Neural cell (in vitro differentiated cells): ENCODE results near the gene LHX2. TPM values are rescaled to one million over a fixed set of nuclear protein-coding genes. Genes with fewer than 3 reads are reported as not detected.

Experiments used
- H2AFZ ChIP-seq: fragments of 200-600, 300-800 bp; sonication (generic), shearing (Covaris generic); 2 replicates; pipeline ENCODE4 v1.6.0; 2014; ENCODE audit warnings: low read depth, mild to moderate bottlenecking, antibody characterized with exemption, low read length, moderate library complexity
- H3F3A ChIP-seq: fragments of 200-600 bp; shearing (Covaris generic); 2 replicates; pipeline ENCODE4 v1.6.1; 2016; ENCODE audit warnings: mild to moderate bottlenecking, moderate library complexity, mixed read lengths, antibody characterized with exemption, low read length; ENCODE audit not compliant: insufficient read depth, poor library complexity, severe bottlenecking
- H3K27ac ChIP-seq: fragments of 200-600, 300-800 bp; sonication (generic), shearing (Covaris generic); 2 replicates; pipeline ENCODE4 v1.5.1; 2014; ENCODE audit warnings: mild to moderate bottlenecking, low read length, moderate library complexity
- H3K27me3 ChIP-seq: fragments of 300-800, 200-600 bp; sonication (generic), shearing (Covaris generic); 2 replicates; pipeline ENCODE4 v1.6.0; 2014; ENCODE audit warnings: mild to moderate bottlenecking, low read depth, low read length, moderate library complexity; ENCODE audit not compliant: insufficient read depth
- H3K36me3 ChIP-seq: fragments of 300-800, 200-600 bp; sonication (generic), shearing (Covaris generic); 2 replicates; pipeline ENCODE4 v1.5.1; 2014; ENCODE audit warnings: mild to moderate bottlenecking, antibody characterized with exemption, low read length, moderate library complexity; ENCODE audit not compliant: insufficient read depth
- H3K4me2 ChIP-seq: fragments of 300-800, 200-600 bp; sonication (generic), shearing (Covaris generic); 2 replicates; pipeline ENCODE4 v1.6.0; 2014; ENCODE audit warnings: mild to moderate bottlenecking, low read length
- H3K4me3 ChIP-seq: fragments of 300-800, 200-600 bp; sonication (generic), shearing (Covaris generic); 2 replicates; pipeline ENCODE4 v1.5.1; 2014; ENCODE audit warnings: mild to moderate bottlenecking, low read length, moderate library complexity
- H3K79me2 ChIP-seq: fragments of 200-600 bp; shearing (Covaris generic); replicated peaks from 2 replicates; pipeline ENCODE4 v1.6.0; 2014; ENCODE audit warnings: mild to moderate bottlenecking, low read length, moderate library complexity; ENCODE audit not compliant: insufficient read depth
- H3K9ac ChIP-seq: fragments of 300-800, 200-600 bp; sonication (generic), shearing (Covaris generic); 2 replicates; pipeline ENCODE4 v1.6.1; 2016; ENCODE audit warnings: mild to moderate bottlenecking, low read length, mixed read lengths
- H3K9me2 ChIP-seq: fragments of 200-600 bp; shearing (Covaris generic); 2 replicates; pipeline ENCODE4 v1.6.1; 2016; ENCODE audit warnings: mild to moderate bottlenecking, low read length, mixed read lengths; ENCODE audit not compliant: insufficient read depth
- H3K9me3 ChIP-seq: fragments of 200-600, 300-800 bp; sonication (generic), shearing (Covaris generic); 2 replicates; pipeline ENCODE4 v1.6.1; 2016; ENCODE audit warnings: mild to moderate bottlenecking, mixed run types, low read length, moderate library complexity, mixed read lengths
- H4K20me1 ChIP-seq: fragments of 200-600 bp; shearing (Covaris generic); 2 replicates; pipeline ENCODE4 v1.6.1; 2016; ENCODE audit warnings: mild to moderate bottlenecking, mixed run types; ENCODE audit not compliant: insufficient read depth
- EP300 ChIP-seq: fragments of 450-650 bp; conservative IDR thresholded peaks from 2 replicates; pipeline ENCODE4 v1.6.1; 2014; ENCODE audit warnings: antibody characterized with exemption, mild to moderate bottlenecking, moderate library complexity; ENCODE audit not compliant: poor library complexity, severe bottlenecking
- EZH2 ChIP-seq: fragments of 200-600, 300-800 bp; shearing (Covaris generic), sonication (generic); IDR thresholded peaks from 2 replicates; pipeline ENCODE4 v1.6.1; 2014; ENCODE audit warnings: antibody characterized with exemption, low read length, borderline replicate concordance, mild to moderate bottlenecking; ENCODE audit not compliant: insufficient read depth, poor library complexity, severe bottlenecking
- MXI1 ChIP-seq: fragments of 450-650 bp; conservative IDR thresholded peaks from 2 replicates; pipeline ENCODE4 v1.6.1; 2014; ENCODE audit warnings: antibody characterized with exemption, mild to moderate bottlenecking; ENCODE audit not compliant: poor library complexity, severe bottlenecking
- POLR2AphosphoS5 ChIP-seq: IDR thresholded peaks from 2 replicates; pipeline ENCODE4 v1.6.1; 2012
- RAD21 ChIP-seq: fragments of 450-650 bp; conservative IDR thresholded peaks from 2 replicates; pipeline ENCODE4 v1.6.1; 2014; ENCODE audit warnings: antibody characterized with exemption, mild to moderate bottlenecking, moderate library complexity
- SMC3 ChIP-seq: fragments of 450-650 bp; conservative IDR thresholded peaks from 2 replicates; pipeline ENCODE4 v1.6.1; 2014; ENCODE audit warnings: antibody characterized with exemption, mild to moderate bottlenecking, moderate library complexity; ENCODE audit not compliant: poor library complexity
- polyA plus RNA-seq: library from polyadenylated mRNA; depleted of rRNA; stranded (reverse); fragments of >200 nt; gene quantifications from 2 replicates; pipeline ENCODE4 v1.2.3, GENCODE V29; 2014
- TF ChIP-seq, protein P1 (sequence below): IDR thresholded peaks from 2 replicates; pipeline ENCODE4 v1.6.1; 2012; ENCODE audit warnings: borderline replicate concordance

Gene LHX2
- polyA plus RNA-seq, 1 donor from 2014 or later = 3.6 TPM

DNA sequence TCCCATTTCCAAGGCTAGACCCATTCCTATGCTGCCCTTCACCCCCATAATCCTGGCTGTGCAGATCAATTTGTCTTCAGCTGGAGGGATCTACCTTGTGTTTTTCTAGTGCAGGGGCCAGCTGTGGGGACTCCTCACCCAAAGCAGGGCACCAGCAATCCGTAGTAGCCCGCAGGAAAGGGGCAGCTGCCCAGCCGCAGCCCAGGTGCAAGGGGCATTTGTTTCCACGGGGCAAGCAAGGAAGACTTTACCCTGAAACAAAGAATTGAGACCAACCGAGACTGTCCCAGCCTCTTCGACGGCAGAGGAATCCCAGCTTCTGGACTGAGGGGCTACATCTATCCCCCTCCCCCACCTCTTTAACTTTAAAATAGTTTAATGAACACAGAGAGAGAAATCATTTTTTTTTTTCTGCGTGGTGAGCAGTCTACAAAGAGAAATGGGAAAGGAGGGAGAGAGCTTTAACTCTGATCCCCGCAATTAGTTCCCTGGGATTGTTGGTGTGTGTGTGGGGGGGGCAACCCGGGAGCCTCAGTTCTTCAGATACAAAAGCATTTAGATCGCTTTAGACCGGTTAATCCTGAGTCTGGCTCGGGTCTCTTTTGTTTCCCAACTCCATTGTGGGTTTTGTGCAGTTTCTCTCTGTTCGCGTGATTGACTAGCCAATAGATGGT, 10.6 kb upstream of the LHX2 start:
- peaks cover 75% of the 10 kb centered on the region for H3K27me3 ChIP-seq
- H3K4me2 ChIP-seq = no peak overlapping the region
- no peak overlapping the region for H3K9ac ChIP-seq
- H4K20me1 ChIP-seq = no peaks in the 10 kb centered on the region
- H2AFZ ChIP-seq = no peak overlapping the region
- H3K9me2 ChIP-seq = no peaks in the 10 kb centered on the region
- no peaks in the 10 kb centered on the region for H3K36me3 ChIP-seq
- H3K9me3 ChIP-seq = no peaks in the 10 kb centered on the region
- H3K27ac ChIP-seq = no peak overlapping the region
- H3F3A ChIP-seq = no peaks in the 10 kb centered on the region
- H3K79me2 ChIP-seq = peaks cover 56% of the 10 kb centered on the region
- peak overlapping the region; percentile 56 for H3K4me3 ChIP-seq
- TF ChIP-seq EZH2 (no peak), SMC3 (no peak), POLR2AphosphoS5 (no peak), EP300 (no peak), RAD21 (no peak), MXI1 (no peak)
- TF ChIP-seq, protein P1, sequence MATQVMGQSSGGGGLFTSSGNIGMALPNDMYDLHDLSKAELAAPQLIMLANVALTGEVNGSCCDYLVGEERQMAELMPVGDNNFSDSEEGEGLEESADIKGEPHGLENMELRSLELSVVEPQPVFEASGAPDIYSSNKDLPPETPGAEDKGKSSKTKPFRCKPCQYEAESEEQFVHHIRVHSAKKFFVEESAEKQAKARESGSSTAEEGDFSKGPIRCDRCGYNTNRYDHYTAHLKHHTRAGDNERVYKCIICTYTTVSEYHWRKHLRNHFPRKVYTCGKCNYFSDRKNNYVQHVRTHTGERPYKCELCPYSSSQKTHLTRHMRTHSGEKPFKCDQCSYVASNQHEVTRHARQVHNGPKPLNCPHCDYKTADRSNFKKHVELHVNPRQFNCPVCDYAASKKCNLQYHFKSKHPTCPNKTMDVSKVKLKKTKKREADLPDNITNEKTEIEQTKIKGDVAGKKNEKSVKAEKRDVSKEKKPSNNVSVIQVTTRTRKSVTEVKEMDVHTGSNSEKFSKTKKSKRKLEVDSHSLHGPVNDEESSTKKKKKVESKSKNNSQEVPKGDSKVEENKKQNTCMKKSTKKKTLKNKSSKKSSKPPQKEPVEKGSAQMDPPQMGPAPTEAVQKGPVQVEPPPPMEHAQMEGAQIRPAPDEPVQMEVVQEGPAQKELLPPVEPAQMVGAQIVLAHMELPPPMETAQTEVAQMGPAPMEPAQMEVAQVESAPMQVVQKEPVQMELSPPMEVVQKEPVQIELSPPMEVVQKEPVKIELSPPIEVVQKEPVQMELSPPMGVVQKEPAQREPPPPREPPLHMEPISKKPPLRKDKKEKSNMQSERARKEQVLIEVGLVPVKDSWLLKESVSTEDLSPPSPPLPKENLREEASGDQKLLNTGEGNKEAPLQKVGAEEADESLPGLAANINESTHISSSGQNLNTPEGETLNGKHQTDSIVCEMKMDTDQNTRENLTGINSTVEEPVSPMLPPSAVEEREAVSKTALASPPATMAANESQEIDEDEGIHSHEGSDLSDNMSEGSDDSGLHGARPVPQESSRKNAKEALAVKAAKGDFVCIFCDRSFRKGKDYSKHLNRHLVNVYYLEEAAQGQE = no peak

DNA sequence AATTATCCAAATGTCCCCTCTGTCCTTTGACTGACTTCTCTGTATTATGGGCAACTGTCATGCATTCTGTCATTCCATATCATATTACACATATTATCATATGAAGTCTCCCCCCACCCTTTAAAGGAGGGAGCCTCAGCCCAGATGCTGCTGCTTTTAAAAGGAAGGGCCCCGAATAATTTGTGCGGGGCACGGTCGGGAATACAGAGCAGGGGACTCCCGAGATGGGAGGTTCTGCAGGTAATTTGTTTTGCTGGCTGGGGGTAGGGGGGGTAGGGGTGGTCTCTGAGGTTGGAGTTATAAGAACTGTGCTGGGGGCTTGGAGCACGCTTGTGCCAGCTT, 10.1 kb upstream of the LHX2 start:
- no peak overlapping the region for H3K27ac ChIP-seq

More for the DNA sequence above, 10.1 kb upstream of the LHX2 start:
- Histone ChIP-seq H3K4me3 (peak overlapping the region; percentile 56), H3F3A (no peaks in the 10 kb centered on the region), H3K9ac (no peak overlapping the region), H3K9me2 (no peaks in the 10 kb centered on the region), H3K9me3 (no peaks in the 10 kb centered on the region), H2AFZ (no peak overlapping the region), H4K20me1 (no peaks in the 10 kb centered on the region), H3K4me2 (no peak overlapping the region), H3K79me2 (peaks cover 61% of the 10 kb centered on the region), H3K36me3 (no peaks in the 10 kb centered on the region), H3K27me3 (peaks cover 79% of the 10 kb centered on the region)
- TF ChIP-seq, protein P1 = no peak
- TF ChIP-seq MXI1 (no peak), EP300 (no peak), POLR2AphosphoS5 (no peak), RAD21 (no peak)
